HG03575 (cell line): ENCODE data around the gene LMX1B.
"Not testable (repeated sequence)": the region's sequence is repeated elsewhere in the genome, so short reads cannot be mapped to it uniquely, and the experiment has no call there.

Source experiments
- ATAC-seq: cut with Tn5 transposase; IDR thresholded peaks from one replicate; pipeline ENCODE4 v1.9.1; 2021; ENCODE audit not compliant: unreplicated experiment, insufficient number of reproducible peaks, low FRiP score; ENCODE audit errors: extremely low read depth

LMX1B gene

DNA sequence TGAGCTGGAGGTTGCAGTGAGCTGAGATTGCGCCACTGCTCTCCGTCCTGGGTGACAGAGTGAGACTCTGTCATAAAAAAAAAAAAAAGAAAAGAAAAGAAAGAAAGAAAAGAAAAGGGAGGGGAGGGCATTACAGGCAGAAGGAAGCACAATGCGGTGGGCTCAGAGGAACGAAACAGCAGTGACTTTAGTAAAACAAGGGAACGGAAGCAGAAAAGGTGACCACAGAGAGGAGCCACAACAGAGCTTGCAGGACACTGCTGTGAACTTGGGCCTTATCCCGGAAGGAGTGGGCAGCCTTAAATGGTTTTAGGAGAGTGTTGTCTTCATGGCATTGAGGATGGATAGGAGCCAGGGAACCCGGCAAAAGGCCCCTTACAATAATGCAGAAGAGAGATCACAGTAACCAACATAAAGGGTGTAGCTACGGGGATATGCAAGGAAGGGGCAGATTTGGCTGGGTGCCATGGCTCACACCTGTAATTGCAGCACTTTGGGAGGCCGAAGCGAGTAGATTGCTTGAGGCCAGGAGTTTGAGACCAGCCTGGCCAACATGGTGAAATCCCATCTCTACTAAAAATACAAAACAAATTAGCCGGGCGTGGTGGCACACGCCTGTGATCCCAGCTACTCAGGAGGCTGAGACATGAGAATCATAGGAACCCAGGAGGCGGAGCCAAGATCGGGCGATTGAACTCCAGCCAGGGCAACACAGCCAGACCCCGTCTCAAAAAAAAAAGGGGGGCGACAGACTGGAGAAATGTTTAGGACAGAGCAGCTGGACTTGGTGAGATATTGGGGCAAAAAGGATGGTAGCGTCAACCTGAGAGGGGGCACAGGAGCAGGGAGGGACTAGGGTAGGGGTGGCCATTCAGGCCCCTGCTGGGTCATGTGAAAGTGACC, 107.2 kb downstream of the LMX1B start:
- ATAC-seq, result no peak

- ATAC-seq, result no peak
Measured at GRCh38 chr9:126721564-126721981, 107.8 kb downstream of the LMX1B start.

DNA sequence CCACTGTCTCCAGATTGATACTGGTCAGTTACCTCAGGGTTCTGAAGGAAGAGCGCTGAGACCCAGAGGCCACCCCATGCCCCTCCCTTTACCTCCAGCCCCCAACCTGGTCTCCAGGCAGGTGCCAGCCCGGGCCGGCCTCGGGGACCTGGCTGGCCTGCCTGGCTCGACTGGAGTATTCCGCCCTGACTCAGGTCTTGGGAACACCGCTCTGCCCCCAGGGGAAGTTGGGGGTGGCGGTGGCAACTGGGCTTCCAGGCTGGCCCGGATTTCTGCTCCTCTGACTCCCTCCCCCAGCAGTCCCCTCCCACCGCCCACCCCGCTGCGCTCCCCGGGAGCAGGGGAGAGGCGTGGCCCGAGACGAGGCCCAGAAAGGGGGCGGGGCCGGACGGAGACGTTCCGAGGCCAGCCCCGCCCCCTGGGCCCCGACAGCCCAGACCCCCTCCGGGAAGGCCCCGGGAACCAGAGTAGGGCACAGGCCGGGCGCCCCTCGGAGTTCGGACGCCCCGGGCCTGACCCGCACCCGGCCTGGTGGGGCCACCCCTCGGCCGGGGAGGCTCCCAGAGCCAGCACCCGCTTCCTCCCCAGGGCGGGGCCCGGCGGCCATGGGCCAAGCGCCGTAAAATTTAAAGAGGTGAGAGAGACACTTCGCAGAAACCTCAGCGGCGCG, 108.7 kb downstream of the LMX1B start:
- ATAC-seq, result no peak

DNA sequence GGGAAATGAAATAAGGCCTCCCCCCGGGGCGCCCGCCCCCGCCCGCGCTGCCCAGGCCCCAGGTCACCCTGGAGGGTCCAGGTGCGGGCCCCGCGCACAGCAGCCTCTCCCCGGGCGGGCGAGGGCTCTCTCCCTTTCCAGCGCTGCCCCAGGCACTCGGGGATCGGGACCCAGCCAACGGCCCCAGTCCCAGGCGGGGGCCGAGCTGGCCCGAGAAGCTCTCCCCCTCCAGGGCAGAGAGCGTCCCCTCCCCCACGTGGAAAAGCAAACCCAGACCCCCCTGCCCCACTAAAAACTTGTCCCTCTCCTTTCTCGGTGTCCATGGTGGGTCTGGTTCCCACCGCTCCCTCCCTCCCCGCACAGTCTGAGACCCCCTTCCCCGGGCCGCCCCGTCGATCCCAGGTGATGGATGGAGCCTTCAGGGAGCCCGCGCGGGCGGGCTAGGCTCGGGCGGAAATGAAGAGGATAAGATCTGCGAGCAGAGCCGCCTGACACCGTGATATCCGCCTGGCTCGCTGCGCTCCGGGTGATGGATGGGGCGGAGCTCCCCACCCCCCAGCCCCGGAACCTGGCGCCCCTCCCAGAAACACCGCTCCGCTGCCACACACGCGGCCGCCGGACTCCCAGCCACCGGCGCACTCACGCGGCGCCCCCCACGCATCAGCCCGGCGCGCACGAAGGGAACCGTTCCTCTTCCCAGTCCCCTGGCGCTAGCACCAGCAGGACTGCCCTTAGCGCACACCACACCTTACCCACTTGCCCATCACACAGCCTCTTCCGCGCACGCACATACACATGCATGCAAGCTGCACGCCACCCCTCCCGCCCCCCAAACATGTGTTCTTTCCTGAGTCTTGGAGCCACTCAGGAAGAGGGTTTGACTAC, 109.4 kb downstream of the LMX1B start:
- no peak for ATAC-seq

- no peak for ATAC-seq
Measured at GRCh38 chr9:126723807-126724172, 110.1 kb downstream of the LMX1B start.

- ATAC-seq, result no peak
Measured at GRCh38 chr9:126724226-126724625, 110.5 kb downstream of the LMX1B start.

DNA sequence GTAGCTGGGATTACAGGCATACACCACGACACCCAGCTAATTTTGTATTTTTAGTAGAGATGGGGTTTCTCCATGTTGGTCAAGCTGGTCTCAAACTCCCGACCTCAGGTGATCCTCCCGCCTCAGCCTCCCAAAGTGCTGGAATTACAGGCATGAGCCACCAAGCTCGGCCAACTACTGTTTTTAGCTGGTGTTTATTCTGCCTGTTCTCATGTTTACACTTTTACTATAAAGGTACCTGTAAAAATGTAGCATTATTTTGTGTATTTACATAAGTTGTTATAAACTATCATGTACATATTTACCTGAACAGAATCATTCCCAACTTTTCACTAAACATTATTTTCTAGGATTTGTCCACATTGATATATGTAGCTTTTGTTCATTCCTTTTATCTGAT, 111.8 kb downstream of the LMX1B start:
- ATAC-seq, result not testable (repeated sequence)

GRCh38 chr9:126728210-126728609, 114.5 kb downstream of the LMX1B start:
- ATAC-seq, result not testable (repeated sequence)

GRCh38 chr9:126730592-126730991, 116.9 kb downstream of the LMX1B start:
- ATAC-seq, result not testable (repeated sequence)

GRCh38 chr9:126733005-126733404, 119.3 kb downstream of the LMX1B start:
- no peak for ATAC-seq

- no peak for ATAC-seq
Measured at GRCh38 chr9:126734877-126735276, 121.1 kb downstream of the LMX1B start.

DNA sequence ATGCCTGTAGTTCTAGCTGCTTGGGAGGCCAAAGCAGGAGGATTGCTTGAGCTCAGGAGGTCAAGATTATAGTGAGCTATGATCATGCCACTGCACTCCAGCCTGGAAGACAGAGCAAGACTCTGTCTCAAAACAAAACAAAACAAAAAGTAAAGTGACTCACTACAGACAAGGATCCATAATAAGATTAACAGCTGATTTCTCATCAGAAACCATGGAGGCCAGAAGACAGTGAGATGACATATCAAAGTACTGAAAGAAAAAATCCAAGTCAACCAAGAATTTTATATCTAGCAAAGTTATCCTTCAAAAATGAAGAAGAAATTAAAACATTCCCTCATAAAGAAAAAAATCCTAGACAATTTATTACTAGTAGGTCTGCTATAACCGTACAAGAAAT, 121.8 kb downstream of the LMX1B start:
- ATAC-seq, result no peak

- no peak for ATAC-seq
Measured at GRCh38 chr9:126738553-126738952, 124.8 kb downstream of the LMX1B start.

- ATAC-seq, result no peak
Measured at GRCh38 chr9:126743041-126743440, 129.3 kb downstream of the LMX1B start.

GRCh38 chr9:126745574-126746411, 132.1 kb downstream of the LMX1B start:
- ATAC-seq, result no peak
